HG02763 (cell line): ENCODE measurements around the gene EBF4.

Experiments
- ATAC-seq: cut with Tn5 transposase; IDR thresholded peaks from one replicate; pipeline ENCODE4 v1.9.1; 2021; ENCODE audit warnings: mild to moderate bottlenecking, moderate library complexity; ENCODE audit not compliant: unreplicated experiment

Gene EBF4

DNA sequence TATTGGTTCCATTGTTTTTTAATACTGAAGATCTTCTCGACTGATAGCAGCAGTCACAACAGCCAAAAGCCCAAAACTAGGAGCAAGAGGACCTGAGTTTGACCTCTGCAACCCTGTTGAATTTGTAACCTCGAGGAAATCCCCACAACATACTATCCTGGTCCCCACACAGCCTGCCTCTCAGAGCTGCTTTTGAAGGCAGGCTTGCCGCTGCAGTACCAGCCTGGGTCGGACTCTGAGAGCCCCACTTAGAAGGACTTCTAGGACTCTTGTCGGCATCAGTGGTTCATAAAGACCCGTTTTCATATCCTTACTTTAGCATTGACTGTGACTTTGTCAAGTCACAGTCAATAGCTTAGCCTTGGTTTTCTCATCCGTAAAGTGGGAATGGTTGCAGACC lies 49.3 kb downstream of the EBF4 start:
- no peak for ATAC-seq

GRCh38 chr20:2742431-2742830 lies 49.9 kb downstream of the EBF4 start:
- ATAC-seq, result no peak

DNA sequence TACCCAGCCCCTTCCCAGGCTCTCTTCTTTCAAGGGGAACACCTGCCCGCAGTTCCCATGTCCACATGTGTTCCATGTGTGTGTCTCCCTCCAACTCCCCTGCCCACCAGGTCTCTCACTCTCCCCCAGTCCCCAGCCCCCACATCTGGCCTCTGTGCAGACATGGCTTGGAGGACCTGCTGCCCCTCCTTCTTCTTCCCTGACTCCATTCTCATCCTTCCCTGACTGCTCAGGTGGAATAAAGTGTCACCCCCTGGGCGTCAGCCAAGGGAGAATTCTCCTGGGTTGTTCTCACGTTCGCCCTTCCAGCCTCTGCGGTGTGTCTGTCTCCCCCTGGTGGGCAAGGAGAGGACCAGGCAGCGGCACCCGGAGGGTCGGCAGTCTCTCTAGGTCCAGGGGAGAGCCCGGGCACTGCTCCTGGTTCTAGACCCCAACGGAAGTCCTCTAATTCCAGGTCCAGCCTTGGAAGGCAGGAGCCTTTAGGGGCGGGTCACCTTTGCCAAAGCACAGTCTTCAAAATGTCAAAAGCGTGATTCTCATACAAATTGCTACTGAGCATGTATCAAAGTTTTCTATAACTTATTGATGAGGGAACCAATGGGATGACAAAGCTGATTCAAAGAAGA lies 50.5 kb downstream of the EBF4 start:
- ATAC-seq, result no peak

GRCh38 chr20:2745060-2745910 lies 52.7 kb downstream of the EBF4 start:
- no peak for ATAC-seq

GRCh38 chr20:2745936-2746635 lies 53.5 kb downstream of the EBF4 start:
- no peak for ATAC-seq

DNA sequence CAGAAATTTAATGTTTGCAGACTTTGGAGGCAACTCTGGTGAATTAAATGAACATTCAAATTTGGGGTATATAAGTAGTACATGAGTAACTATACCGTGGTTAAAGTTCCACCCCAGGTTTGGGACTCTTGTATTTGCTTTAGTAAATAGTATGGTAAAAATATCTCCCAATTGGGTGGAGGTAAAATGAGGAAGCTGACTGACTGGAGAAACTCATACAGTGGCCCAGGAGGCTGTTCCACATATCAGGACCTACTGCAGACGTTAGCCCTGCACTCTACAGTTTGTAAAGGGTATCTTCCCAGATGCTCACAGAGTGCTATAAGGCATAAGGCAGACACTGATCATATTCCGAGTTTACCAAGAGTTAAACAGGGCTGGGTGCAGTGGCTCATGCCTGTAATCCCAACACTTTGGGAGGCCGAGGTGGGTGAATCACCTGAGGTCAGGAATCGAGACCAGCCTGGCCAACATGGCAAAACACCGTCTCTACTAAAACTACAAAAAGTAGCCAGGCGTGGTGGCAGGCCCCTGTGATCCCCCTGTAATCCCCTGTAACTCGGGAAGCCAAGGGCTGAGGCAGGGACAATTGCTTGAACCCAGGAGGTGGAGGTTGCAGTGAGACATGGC lies 54.2 kb downstream of the EBF4 start:
- ATAC-seq, result no peak

- ATAC-seq, result no peak
These were observed 55.2 kb downstream of the EBF4 start for GRCh38 chr20:2747676-2748235.

- ATAC-seq, result no peak
These were observed 56.2 kb downstream of the EBF4 start for GRCh38 chr20:2748551-2749342.

DNA sequence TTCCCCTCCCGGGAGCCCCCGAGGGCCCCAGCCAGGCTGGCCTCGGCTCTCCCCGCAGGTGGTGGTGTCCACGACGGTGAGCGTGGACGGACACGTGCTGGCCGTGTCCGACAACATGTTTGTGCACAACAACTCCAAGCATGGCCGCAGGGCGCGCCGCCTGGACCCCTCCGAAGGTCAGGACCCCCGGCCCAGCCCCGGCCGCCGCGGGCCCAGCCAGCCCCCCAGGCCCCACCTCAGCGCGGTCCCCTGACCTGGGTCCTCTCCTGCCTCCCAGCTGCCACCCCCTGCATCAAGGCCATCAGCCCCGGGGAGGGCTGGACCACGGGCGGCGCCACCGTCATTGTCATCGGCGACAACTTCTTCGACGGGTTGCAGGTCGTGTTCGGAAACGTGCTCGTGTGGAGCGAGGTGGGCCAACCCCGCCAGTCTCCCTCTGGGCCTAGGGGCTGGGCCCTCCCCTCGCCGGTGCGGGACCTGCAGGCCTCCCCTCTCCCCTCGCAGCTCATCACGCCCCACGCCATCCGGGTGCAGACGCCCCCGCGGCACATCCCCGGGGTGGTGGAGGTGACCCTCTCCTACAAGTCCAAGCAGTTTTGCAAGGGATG lies 56.9 kb downstream of the EBF4 start:
- ATAC-seq, result no peak

- ATAC-seq, result no peak
These were observed 57.4 kb downstream of the EBF4 start for GRCh38 chr20:2749951-2750490.

GRCh38 chr20:2750491-2751251 lies 58.1 kb downstream of the EBF4 start:
- ATAC-seq, result no peak

DNA sequence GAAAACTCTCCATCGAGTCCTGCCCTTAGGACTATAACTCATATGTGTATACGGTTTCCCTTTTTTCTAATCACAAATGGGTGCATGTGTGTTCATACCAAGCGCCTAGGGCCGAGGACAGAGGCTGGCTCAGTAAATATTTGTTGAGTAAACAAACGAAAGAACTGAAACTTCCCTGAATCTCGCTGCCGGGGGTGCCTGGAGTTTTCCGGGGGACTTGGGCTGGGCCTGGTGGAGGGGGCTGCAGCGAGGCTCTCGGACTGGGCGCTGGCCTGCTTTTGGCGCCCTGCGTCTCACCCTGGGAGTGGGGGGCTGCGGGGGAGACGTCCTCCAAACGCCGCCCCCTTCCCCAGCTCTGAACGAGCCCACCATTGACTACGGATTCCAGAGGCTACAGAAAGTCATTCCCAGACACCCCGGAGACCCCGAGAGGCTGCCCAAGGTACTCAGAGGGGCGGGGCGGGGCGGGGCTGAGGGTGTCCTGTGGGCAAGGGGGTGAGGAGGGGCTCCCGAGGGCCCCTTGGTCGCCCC lies 58.8 kb downstream of the EBF4 start:
- ATAC-seq, result no peak

DNA sequence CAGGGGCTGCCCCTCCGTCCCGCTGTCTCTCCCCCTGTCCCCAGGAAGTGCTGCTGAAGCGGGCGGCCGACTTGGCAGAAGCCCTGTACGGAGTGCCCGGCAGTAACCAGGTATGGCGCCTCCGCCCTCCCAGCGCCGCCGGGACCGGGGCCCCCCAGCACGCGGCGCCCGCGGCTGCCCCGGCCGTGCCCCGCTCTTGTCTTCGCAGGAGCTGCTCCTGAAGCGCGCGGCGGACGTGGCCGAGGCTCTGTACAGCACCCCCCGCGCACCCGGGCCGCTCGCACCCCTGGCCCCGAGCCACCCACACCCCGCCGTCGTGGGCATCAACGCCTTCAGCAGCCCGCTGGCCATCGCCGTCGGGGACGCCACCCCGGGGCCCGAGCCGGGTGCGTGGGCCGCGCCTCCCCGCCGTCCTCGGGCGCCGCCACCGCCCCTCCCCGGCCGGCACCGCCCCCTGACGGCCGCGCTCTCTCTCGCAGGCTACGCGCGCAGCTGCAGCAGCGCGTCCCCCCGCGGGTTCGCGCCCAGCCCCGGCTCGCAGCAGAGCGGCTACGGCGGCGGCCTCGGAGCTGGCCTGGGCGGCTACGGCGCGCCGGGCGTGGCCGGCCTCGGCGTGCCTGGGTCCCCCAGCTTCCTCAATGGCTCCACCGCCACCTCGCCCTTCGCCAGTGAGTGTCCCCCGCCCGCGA lies 59.4 kb downstream of the EBF4 start:
- no peak for ATAC-seq

DNA sequence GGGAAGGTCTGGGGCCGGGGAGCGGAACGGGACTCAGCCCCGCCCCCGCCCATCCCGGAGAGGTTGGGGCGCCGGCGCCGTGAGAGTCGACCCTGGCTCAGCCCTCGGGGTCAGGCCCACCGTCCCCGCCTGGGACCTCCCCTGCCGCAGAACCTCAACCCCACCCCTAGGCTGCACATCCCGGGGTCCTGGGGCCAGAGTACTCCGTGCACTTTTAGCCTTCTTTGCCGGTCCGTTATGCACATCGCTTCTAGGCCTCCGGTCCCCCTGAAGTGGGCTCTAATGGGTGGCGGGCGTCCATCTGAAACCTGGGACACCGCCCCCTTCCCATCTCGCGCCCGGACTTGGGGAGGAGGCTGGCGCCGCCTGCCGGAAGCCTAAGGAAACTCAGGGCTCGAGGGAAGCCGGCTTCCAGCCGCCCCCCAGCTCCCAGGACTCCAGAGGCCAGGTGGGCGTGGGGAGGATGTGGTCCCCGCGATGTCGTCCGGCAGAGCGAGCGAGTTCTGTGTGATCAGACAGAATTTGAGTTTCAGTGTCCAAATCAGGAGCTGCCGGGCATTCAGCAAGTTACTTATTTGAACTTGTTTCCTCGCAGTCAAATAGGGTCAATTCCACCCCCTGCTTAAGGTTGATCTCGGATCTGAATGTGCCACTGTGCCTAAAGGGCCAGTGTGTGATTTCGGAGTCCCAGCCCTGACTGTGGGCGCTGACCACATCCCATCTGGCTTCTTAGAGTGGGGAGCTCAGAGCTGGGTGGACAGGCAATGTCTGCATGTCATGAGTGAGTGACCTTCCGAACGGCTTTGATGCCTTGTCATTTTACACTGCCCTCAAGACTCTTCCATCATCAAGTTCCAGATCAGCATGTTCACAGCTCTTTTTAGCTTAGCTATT lies 60.2 kb downstream of the EBF4 start:
- no peak for ATAC-seq

DNA sequence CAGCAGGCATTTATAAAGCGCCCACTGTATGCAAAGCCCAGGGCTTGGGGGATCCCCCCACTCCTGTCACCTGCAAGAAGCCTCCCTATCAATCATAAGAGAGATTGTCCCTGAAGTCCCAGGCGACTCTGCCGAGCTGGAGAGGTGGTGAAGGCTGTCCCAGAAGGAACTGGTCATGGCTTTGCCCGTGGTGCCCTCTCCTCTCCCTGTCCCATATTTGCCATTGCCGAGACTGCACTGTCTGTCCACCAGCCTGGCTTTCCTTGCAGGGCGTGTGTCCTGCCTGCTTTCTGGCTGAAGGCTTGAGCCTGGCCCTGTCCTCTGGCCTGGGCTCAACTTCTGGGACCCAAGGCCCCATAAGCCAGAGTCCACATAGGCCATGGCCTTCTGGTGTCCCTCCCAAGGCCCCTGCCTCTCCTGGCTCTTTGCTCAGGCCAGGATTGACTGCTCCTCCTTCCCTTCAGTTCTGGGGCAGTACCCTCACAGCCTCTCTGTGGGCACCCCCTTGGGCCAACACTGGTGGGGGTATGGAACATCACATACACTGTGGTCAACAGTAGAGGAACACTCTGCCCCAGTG lies 61.0 kb downstream of the EBF4 start:
- ATAC-seq, result no peak

DNA sequence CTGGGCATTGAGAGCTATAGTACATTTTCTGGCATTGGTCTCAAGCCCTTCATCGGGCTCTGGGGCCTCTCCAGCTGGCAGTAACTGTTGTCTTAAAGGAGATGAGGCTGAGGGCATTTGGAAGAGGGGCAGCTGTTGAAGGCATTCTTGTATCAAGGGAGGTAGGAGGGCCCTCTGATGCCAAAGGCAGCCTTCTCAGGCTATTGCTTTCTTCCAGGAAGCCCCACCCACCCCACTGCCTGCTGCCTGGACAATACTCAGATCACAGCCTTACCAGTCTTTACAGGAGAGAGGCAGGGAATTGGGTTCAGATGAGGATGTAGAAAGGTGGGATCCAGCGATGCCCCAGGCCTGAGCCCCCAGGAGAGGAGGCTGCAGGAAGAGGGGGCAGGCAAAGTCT lies 61.8 kb downstream of the EBF4 start:
- ATAC-seq, result no peak
